ENCODE data around the gene SPINK5. TPM values are rescaled to one million over a fixed set of nuclear protein-coding genes. Genes with fewer than 3 reads are reported as not detected.

SPINK5 gene, protein sequence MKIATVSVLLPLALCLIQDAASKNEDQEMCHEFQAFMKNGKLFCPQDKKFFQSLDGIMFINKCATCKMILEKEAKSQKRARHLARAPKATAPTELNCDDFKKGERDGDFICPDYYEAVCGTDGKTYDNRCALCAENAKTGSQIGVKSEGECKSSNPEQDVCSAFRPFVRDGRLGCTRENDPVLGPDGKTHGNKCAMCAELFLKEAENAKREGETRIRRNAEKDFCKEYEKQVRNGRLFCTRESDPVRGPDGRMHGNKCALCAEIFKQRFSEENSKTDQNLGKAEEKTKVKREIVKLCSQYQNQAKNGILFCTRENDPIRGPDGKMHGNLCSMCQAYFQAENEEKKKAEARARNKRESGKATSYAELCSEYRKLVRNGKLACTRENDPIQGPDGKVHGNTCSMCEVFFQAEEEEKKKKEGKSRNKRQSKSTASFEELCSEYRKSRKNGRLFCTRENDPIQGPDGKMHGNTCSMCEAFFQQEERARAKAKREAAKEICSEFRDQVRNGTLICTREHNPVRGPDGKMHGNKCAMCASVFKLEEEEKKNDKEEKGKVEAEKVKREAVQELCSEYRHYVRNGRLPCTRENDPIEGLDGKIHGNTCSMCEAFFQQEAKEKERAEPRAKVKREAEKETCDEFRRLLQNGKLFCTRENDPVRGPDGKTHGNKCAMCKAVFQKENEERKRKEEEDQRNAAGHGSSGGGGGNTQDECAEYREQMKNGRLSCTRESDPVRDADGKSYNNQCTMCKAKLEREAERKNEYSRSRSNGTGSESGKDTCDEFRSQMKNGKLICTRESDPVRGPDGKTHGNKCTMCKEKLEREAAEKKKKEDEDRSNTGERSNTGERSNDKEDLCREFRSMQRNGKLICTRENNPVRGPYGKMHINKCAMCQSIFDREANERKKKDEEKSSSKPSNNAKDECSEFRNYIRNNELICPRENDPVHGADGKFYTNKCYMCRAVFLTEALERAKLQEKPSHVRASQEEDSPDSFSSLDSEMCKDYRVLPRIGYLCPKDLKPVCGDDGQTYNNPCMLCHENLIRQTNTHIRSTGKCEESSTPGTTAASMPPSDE
- 0.06 and 0.16 TPM in 2 replicates for total RNA-seq

GRCh38 chr5:148063861-148064260, at the start of gene SPINK5:
Gene SPINK5 (plus strand): TSS chr5:148063980. CDS start chr5:148064045, 65 bp downstream.

GRCh38 chr5:148168246-148168645, 104.5 kb downstream of the SPINK5 start, which contains the start of gene SPINK14:
Gene SPINK14 (plus strand): TSS chr5:148168546. CDS start chr5:148169733, 1,187 bp downstream.

Other genes starting within 250 kb of the SPINK5 start
- not detected in 2 replicates for gene SPINK1, start 232.3 kb upstream of the SPINK5 start, total RNA-seq
- gene SCGB3A2, start 185.3 kb upstream of the SPINK5 start, total RNA-seq: not detected in 2 replicates
- gene C5orf46, start 157.4 kb upstream of the SPINK5 start, total RNA-seq: not detected in 2 replicates
- not detected in 2 replicates for gene SPINK14, start 104.6 kb downstream of the SPINK5 start, total RNA-seq
- gene SPINK6, start 139.1 kb downstream of the SPINK5 start, total RNA-seq: not detected in 2 replicates
- gene MARCOL, start 174.5 kb downstream of the SPINK5 start, total RNA-seq: not detected in 2 replicates
- gene SPINK13, start 204.8 kb downstream of the SPINK5 start, total RNA-seq: not detected in 2 replicates
- not detected in 2 replicates for gene SPINK7, start 248.4 kb downstream of the SPINK5 start, total RNA-seq